Subcutaneous adipose tissue (tissue), 4 donors: ENCODE data around the gene SCARF1. TPM values are rescaled to one million over a fixed set of nuclear protein-coding genes. Genes with fewer than 3 reads are reported as not detected.

ENCODE experiments used
- total RNA-seq, 4 donors: library from RNA; depleted of rRNA; stranded (reverse); fragments of >200 nt; gene quantifications; one replicate each; pipeline ENCODE4 v1.1.0, GENCODE V29; 2016
- TF ChIP-seq, protein P1 (sequence below): fragments of 450-650 bp; IDR thresholded peaks from one replicate; pipeline ENCODE4 v1.5.1; 2016; ENCODE audit warnings: low read depth, mild to moderate bottlenecking, control low read depth, antibody characterized with exemption, moderate library complexity

SCARF1 gene
- total RNA-seq, 4 donors from 2014 or later = 5.4 to 39.2 (median 9.9) TPM

DNA sequence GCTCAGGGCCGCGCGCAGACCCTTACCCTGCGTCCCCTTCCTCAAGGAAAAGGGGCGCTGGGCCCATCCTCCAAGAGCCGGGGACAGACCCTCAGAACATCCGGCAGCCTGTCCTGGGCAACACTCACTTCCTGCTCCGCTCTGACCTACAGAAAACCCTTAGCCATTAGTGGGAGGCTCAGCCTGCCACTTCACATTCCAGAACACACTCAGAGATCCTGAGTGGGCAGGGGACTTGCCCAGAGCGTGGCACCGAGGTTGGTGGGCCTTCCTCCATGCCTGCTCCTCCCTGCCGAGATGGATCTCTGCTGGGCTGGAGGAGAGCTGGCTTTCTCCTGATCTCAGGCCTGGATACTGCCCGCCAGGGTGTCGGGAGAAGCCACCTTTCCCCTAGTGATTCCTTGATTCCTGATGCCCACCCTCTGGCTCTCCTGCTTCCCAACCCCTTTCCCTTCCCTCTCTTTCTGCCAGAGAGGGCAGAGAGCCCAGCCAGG is 1.5 kb downstream of the SCARF1 start:
- TF ChIP-seq, protein P1, sequence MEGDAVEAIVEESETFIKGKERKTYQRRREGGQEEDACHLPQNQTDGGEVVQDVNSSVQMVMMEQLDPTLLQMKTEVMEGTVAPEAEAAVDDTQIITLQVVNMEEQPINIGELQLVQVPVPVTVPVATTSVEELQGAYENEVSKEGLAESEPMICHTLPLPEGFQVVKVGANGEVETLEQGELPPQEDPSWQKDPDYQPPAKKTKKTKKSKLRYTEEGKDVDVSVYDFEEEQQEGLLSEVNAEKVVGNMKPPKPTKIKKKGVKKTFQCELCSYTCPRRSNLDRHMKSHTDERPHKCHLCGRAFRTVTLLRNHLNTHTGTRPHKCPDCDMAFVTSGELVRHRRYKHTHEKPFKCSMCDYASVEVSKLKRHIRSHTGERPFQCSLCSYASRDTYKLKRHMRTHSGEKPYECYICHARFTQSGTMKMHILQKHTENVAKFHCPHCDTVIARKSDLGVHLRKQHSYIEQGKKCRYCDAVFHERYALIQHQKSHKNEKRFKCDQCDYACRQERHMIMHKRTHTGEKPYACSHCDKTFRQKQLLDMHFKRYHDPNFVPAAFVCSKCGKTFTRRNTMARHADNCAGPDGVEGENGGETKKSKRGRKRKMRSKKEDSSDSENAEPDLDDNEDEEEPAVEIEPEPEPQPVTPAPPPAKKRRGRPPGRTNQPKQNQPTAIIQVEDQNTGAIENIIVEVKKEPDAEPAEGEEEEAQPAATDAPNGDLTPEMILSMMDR = no peak

DNA sequence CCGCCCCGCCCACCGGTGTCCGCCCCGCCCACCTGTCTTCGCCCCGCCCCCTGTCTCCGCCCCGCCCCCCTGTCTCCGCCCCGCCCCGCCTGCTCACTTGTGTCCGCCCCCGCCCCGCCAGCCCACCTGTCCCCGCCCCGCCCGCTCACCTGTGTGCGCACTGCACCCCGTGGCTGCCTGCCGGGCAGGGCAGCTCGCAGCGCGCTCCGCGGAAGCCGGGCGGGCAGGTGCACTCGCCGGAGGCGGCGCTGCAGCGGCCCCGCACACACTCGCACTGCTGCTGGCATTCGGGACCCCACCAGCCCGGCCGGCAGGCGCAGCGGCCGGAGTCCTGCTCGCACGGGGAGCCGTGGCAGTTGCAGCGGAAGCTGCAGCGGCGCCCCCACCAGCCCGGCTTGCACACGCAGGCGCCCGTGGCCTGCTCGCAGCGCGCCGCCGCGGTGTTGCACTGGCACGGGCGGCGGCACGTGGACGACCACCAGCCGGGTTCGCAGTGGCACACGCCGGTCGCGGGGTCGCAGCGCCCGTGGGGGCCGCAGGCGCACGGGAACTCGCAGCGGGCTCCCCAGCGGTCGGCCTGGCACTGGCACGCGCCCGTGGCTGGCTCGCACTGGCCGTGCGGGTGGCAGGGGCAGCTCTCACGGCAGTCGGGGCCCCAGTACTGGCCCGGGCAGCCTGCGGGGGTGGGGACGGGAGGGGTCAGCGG is 2.1 kb downstream of the SCARF1 start:
- TF ChIP-seq, protein P1 = no peak

DNA sequence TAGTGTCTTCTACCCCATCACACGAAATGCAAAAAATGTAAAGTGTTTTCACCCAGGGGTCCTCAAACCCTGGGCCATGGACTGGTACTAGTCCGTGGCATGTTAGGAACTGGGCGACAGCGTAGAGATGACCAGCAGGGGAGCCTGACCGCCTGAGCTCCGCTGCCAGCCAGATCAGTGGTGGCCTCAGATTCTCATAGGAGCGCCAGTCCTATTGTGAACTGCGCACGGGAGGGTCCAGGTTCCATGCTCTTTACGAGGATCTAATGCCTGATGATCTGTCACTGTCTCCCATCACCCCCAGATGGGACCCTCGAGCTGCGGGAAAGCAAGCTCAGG is 4.5 kb downstream of the SCARF1 start:
- TF ChIP-seq, protein P1 = no peak

DNA sequence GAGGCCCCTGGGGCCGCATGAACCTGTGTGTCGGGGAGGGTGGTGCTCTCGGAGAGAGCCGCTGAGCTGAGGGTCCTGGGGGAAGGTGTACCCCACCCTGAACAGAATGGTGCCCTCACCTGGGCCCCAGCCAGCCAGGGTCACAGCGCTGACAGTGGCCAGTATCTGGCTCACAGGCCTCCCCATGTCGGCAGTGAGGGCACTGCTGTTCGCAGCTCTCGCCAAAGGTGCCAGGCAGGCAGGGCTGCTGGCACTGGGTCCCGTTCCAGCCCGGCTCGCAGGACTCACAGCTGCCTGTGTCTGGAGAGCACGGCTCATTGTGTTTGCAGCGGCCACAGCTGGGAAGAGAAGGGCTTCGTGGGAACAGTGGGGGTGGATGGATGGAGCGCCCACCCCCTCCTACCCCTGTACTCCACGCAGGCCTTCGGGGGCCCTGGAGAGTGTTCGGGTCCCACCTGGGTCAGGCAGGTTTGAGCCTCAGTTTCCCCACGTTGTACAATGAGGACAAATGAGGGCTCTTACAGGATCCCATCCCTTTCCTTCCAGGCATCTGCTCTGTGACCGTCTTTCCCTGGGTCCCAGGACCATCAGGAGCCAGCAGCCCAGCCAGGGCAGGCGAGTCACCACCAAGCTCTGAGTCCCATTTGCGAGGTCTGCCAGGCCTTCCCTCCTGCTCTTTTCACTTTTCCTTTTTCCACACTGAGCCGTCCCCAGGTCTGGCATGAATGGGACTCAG is 5.0 kb downstream of the SCARF1 start:
- TF ChIP-seq, protein P1 = no peak

DNA sequence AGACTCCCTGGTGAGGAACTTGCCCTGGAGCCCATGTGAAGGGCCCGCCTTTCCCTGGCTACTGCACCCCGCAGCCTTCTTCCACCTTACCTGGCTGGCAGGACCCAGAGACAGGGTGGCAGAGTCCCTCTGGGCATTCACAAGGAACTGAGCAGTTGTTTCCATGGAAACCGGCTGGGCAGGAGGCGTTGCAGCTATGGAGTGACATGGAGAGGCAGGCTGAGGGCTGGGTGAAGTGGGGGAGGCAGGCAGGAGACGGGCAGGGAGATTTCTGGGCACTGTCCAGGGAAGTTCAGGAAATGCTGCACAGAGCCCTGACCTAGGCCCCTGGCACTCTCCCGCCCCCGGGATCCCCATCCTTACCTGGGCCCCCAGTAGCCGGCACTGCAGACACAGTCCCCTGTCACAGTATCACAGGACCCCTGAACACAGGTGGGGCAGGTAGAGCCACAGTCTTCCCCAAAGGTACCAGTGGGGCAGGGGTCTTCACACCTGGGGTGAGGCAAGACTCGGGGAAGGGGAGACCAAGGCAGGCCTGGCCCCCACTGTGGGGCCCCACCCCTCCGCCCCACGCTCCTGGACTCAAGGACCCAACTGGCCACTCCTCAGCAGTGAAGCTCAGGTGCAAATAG is 5.9 kb downstream of the SCARF1 start:
- TF ChIP-seq, protein P1 = no peak

DNA sequence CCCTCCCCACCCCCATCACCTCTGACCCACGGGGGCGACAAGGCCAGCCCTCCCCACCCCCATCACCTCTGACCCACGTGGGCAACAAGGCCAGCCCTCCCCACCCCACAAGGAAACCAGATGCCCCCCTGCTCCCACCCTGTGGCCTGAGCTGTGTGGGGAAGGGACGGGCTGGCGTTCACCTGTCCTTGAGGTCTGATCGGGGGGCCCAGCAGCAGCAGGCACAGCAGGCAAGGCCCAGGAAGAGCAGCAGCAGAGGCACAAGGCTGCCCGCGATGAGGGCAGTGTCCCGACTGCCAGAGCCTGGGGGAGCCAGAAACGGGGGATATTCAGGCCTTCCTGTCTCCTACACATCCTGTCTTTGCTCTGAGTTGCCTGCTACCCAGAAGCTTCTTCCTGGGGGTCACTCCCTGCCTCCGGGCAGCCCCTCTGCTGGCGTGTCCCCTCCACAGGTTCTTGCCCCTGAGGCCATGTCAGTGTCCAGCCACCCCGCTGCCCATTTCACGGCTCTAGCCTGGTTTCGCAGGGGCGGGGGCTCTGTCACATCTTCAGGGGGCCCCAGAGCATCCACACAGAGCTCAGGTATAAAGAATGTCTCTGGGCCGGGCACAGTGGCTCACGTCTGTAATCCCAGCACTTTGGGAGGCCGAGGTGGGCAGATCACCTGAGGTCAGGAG is 6.8 kb downstream of the SCARF1 start:
- TF ChIP-seq, protein P1 = no peak

DNA sequence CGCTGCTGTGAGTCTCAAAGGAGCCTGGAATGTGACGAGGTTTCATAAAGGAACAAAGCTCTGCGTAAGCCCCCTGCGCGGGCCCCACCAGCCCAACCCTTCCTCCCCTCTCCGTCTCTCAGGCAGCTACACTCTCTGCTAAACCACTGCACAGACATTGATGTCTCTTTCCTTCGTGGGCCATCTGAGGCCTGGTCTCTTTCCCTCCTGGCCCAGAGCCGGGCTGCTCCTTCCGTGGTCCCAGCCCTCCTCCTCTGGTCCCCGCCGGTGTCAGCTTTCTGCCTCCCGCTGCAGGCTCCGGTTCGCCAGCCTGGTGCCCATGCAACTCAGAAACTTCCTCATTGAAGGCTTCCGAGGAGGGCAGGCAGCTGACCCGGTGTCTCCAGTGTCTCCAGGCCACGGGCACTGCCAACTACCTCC is 7.4 kb downstream of the SCARF1 start:
- TF ChIP-seq, protein P1 = no peak
